Left forelimb (tissue), 1 donor: ENCODE results near the gene ASB3.
"Not testable (repeated sequence)": the region's sequence is repeated elsewhere in the genome, so short reads cannot be mapped to it uniquely, and the experiment has no call there.

Experiments used
- DNase-seq: peaks from one replicate; pipeline ENCODE4 v3.0.0-alpha.2; 2018; ENCODE audit warnings: low spot score

Gene ASB3, protein sequence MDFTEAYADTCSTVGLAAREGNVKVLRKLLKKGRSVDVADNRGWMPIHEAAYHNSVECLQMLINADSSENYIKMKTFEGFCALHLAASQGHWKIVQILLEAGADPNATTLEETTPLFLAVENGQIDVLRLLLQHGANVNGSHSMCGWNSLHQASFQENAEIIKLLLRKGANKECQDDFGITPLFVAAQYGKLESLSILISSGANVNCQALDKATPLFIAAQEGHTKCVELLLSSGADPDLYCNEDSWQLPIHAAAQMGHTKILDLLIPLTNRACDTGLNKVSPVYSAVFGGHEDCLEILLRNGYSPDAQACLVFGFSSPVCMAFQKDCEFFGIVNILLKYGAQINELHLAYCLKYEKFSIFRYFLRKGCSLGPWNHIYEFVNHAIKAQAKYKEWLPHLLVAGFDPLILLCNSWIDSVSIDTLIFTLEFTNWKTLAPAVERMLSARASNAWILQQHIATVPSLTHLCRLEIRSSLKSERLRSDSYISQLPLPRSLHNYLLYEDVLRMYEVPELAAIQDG

DNA sequence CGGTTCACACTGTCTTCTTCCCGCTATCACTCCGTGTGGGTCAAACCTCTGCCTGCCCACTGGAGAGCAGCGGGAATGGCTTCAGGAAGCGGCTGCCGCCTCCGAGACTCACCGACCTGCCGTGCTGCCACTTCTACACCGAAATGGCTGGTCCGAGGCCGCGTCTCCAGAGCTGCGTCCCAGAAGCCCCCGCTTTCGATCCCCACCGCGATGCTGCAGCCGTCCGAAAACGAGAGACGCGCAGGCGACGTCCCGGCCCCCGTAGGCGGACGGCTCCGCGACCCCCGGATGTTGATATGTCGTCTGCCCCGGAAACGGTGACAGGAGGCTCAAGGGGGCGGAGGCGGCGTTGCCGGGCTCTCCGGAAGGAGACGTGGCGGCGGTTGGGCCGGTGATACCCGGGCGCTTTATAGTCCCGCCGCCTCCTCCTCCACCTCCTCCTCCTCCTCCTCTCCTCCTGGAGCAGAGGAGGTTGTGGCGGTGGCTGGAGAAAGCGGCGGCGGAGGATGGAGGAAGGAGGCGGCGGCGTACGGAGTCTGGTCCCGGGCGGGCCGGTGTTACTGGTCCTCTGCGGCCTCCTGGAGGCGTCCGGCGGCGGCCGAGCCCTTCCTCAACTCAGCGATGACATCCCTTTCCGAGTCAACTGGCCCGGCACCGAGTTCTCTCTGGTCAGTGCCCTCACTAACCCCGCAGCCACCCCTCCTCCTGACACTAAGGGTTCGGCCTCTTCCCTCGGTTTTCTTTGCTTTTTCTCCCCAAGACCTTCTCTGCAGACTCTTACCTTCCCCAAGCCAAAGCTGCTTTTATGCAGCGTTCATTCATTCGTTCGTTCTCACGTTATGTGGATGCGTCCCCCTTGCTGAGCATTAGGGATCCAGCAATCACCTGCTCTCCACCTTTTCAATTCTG, at the start of gene ASB3, which contains the start of gene ERLEC1:
TSS of gene ASB3 (minus strand) at position 249 of the 909 bp plus-strand sequence. CDS start 21,381 bp downstream, outside the sequence.
TSS of gene ERLEC1 (plus strand) at position 340 of the 909 bp plus-strand sequence. CDS start at position 507, 167 bp downstream.
- peak; percentile 94 for DNase-seq

DNA sequence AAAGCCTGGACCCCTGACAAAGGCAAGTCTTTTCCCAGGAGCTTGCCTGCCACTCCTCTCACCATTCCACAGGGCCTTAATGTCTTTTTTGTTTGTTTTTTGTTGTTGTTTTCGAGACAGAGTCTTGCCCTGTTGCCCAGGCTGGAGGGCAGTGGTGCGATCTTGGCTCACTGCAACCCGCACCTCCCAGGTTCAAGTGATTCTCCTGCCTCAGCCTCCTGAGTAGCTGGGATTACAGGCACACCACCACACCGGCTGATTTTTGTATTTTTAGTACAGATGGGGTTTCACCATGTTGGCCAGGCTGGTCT, 43.2 kb upstream of the ASB3 start:
- not testable (repeated sequence) for DNase-seq

DNA sequence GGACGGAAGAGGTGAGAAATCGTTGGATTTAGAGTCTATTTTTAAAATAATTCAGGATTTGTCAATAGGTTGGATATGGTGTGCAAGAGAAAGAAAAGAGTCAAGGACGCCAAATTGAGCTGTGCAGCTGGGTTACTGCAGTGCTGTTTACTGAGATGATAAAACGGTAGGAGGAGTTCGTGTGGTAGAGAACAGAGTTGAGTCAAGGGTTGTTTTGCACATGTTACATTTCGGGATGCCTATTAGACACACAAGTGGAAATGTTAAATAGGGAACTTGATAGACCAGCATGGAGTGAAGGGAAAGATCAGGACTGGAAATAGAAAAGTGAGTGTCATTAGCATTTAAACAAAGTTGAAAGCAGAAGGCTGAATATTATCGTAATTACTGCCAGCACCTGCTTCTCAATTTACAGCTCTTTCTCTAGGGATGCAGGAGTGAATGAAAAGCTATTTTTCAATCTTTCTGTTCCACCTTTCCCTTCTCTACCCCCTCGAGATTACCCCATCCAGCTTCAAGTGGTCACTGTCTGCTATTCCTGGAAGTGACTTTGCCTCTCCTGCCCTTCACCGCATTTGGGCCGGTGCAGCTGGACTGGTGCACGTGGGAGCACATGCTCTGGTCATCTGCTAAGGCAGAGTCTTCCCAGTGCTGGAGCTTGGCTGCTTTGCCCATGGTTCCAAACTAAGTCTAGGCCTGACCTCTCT, 42.7 kb upstream of the ASB3 start:
- DNase-seq, result no peak

DNA sequence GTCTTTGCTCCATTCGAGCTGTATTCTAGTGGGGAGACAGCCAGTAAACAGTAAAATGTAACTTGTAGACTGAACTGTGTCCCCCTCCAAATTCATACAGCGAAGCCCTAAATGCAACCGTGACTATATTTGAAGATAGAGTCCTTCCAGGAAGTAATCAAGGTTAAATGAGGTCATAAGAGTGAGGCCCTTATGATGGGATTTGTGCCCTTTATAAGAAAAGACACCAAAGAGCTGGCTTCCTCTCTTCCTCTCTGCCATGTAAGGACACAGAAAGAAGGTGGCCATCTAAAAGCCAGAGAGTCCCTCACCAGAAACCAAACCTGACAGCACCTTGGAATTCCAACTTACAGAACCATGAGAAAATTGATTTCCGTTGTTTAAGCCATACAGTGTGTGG, 41.6 kb upstream of the ASB3 start:
- no peak for DNase-seq

DNA sequence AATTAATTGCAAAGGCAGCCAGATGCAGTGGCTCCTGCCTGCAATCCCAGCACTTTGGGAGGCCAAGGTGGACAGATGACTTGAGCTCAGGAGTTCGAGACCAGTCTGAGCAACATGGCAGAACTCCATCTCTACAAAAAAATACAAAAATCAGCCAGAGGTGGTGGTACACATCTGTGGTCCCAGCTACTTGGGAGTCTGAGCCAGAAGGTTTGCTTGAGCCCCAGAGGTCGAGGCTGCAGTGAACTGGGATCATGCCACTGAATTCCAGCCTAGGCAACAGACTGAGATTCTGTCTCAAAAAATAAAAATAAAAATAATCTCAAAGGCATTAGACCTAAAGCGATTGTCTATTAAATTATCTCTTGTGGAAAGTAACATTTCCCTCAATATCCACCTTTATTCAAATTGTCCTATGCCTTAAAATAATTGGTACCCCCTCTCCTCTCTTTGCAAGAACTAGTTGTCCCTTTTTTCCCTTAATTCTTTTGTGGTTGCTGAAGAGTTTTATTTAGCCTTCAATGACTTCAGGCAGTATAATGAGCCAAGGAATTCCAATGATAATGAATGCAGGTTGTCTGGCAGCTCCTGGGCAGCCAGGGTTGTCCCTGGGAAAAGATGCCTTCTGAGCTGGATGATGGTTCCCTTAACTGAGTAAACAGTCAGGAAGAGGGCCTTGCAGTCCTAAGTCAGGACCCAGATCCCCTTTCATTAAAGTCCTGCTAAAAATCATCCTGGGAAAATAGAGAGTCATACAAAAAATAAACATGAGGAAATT, 40.8 kb upstream of the ASB3 start:
- no peak for DNase-seq

DNA sequence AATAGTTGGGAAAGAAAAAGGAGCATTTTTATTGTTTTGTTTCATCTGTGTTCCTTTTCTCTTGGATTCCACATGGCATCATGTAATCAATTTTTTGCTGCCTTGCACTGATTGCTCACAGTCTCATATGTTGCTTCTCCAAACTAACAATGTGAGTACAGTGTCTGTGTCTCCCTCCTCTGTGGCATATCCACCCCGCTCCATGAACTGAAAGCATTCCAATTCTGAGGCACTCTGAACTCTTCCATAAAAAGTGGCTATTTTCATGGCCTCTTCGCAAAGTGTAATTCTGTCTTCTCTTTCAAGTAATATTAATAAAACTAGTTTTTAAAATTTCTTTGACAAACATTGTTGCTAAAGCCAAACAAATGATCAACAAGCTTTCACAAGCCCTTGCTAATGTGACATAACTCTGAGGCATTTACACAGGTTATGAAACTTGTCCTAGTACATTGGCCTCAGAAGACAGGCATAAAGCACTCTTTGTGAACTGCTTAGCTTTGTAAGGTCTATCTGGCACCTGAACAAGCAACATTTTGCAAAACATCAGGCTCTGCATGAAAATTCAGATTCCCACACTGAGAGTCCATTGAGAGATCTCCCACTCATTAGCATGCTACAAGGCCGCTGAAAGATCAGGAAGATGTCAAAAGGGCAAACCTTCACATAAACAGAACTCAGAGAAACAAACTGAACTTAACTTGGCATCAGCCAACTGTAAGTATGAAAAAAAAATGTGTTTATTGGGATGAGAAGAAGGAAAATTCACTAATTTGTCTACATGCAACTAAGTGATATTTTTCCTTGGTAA, 40.0 kb upstream of the ASB3 start:
- DNase-seq, result no peak

DNA sequence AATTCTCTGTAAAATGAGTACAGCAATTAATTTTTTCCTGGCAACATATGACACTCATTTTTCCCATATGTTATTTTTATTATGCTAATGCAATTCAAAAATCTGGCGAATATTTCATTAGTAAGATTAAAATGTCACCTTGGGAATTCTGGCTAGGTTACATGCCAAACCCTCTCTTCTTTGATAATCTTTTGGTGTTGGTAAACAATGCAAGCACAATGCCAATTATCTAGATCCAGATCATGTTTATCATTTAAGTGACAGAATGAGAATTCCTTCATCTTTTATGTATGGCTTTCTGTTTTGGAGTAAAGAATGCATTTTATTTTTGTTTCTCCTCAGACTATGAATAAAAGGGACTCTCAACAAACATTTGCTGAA, 39.3 kb upstream of the ASB3 start:
- DNase-seq, result no peak

DNA sequence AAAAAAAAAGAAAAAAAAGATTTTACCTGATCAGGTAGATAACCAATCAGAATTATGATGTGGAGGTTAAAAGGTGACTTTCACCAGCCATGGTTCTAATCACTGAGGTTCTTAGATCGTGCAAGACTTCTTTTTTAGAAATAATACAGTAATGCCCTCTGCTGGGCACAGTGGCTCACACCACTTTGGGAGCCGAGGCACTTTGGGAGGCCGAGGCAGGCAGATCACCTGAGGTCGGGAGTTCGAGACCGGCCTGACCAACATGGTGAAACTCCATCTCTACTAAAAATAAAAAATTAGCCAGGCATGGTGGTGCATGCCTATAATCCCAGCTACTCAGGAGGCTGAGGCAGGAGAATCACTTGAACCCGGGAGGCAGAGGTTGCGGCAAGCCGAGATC, 36.9 kb upstream of the ASB3 start:
- DNase-seq, result not testable (repeated sequence)

DNA sequence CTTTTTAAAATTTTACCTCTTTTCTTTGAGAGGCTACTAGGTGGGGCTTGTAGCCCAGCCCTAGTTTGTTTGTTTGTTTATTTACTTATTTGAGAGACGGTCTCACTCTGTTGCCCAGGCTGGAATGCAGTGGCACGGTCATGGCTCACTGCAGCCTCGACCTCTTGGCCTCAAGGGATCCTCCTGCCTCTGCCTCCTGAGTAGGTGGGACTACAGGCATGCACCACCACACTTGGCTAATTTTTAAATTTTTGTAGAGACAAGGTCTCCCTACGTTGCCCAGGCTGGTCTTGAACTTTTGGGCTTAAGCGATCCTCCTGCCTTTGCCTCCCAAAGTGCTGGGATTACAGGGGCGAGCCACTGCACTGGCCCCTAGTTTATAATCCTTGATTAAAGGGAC, 35.1 kb upstream of the ASB3 start:
- no peak for DNase-seq

DNA sequence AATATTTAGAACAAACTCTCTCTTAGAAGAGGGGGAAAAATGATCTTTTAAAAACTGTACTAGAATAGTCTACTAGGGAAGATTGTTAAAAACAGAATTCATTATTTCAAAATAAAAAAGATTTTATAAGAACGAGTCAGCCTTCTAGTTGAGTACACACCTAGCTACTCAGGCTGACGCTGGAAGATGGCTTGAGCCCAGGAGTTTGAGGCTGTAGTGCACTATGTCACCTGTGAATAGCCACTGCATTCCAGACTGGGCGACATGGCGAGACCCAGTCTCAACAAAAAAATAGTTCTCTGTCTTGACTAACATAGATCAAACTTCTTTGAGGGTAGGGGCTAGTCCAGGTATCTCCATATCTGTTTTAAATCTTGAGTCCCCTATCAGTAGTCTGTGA, 34.0 kb upstream of the ASB3 start:
- DNase-seq, result no peak

DNA sequence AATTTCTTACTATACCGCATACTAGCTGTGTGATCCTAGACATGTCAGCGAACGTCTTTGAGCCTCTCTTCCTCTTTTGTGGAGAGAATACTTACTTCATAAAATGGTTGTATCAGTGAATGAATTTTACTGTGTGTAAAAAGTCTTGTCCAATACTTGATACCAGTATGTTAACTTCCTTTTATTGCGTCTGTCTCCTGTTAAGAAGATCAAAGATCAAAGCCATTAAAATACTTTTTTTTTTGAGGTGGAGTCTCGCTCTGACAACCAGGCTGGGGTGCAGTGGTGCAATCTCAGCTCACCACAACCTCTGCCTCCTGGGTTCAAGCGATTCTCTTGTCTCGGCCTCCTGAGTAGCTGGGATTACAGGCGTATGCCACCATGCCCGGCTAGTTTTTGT, 33.3 kb upstream of the ASB3 start:
- DNase-seq, result no peak

DNA sequence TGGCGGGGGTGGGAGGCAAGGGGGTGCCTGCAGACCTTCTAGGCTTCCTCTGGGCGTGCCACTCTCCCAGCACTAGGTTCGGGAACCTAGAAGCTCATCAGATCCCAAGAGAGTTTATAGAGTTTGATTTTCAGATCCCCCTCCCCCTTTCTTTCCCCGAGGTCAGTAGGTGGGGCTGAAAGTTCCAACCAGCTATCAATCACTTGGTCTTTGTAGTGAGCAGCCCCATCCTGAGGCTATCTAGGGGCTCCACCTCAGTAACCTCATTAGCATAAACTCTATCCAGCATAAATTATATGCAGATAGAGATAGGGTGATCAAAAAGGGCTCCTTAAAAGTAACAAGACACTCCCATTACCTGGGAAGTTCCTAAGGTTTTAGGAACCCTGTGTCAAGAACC, 32.9 kb upstream of the ASB3 start:
- DNase-seq, result no peak

DNA sequence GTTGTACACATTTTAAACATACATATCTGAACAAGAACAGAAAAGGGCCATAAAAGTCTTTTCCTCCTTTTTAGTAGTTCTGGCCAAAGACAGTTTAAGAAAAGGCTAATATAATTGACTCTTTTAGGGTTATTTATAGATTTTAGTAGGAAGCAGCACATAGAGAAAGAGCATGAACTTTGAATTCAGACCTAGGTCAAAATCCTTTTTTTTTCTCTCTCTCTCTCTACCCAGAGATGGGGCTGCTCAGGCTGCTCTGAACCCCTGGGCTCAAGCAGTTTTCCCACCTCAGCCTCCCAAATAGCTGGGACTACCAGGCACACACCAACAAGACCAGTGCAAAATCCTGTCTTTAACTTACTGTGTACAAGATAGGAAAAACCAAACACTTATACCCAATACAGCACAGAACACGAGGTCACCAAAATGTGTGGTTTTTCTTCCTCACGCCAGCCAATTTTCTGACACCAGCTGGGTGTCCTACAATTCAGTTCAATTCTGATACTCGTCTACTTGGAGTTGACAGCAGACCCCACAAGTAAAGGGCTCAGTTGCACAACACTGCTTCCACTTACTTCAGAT, 32.2 kb upstream of the ASB3 start:
- no peak for DNase-seq

DNA sequence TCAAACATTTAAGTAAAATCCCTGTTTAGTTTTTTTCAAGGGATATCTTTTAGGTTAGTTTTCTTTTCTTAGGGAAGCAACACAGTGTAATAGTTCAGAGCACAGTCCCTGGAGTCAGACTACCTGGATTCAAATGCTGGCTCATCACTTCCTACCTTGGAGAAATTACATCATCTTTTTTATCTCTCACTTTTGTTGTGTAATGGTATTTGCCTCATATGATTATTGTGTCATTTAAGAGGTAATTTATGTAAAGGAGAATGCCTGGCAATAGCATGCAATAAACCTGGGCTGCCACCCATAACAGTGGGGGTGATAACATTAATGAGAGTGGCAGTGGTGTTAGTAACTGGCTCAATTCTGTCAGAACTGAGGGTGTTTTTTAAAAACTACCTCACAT, 26.4 kb upstream of the ASB3 start:
- no peak for DNase-seq

DNA sequence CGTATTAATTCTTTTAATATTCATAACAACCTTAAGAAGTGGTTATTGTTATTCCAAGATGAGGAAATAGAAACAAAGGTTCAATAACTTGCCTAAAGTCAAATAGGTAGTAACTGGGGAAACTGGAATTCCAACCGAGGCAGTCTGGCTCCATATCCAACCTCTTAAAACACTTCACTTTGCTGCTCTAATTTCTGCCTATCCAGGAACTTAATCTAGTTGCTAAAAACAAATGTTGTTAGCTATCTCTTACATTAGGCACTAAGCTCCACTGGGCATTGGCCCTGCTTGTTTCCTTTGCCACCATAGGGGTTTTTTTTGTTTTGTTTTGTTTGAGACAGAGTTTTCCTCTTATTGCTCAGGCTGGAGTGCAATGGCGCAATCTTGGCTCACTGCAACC, 24.8 kb upstream of the ASB3 start:
- no peak for DNase-seq

DNA sequence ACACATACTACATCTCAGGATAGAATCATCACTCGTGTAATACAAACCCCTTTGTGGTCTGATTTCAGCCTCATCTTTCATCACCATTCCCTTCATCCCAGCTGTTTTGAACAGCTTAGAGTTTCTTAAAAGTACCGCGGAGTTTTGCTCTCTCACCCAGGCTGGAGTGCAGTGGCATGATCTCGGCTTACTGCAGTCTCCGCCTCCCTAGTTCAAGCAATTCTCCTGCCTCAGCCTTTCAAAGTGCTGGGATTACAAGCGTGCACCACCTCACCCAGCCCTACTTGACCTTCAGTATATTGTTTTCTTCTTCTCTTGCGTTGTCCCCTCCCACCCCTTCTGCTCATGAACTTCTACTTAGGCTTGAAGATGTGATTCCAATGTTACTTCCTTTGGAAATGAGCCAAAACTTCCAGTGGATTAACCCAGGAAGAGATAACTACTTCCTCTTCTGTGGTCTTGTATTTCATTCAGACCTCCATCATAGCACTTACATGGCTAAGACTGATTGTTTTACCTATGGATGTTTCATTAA, 15.9 kb upstream of the ASB3 start:
- no peak for DNase-seq

DNA sequence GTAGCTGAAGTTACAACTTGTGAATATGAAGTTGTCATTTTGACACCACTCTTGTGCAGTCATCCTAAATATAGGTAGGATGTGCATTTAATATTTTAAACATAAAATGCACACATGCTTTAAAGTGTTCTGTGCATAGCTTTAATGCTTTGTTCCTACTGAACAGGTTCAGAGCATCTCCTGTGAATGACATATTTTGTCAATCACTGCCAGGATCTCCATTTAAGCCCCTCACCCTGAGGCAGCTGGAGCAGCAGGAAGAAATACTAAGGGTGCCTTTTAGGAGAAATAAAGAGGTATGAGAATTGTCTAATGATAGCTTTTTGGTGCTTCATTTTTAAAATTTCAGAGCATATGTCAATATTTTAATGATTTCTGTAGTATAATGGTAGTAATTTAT, 14.8 kb upstream of the ASB3 start:
- no peak for DNase-seq

DNA sequence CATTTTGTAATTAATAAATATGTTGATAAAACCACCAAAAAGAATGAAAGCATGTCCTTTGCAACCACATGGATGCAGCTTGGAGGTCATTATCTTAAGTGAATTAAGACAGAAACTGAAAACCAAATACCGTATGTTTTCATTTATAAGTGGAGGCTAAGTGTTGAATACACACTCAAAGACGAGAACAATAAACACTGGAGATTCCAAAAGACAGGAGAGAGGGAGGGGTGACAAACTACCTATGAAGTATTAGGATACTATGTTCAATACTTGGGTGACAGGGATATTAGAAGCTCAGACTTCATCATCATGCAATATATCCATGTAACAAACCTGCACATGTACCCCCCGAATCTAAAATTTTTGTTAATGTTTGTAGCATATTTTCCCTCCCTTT, 7.1 kb upstream of the ASB3 start:
- no peak for DNase-seq

DNA sequence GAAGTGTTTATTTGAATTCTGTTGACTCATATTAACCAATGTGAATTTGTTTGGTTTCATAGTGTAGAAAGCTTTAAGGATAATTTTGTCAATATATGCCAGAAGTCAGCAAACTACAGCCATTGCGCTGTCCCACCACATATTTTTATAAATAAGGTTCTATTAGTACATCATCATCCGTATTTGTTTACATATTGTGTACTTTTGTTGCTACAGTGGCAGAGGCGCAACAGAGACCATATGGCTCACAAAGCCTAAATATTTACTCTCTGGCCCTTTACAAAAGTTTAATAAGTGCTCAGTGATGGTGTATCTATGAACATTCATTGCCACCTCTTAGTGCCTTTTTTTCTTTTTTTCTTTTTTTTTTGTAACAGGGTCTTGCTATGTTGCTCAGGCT, 6.5 kb upstream of the ASB3 start:
- DNase-seq, result no peak
